CD4-positive, alpha-beta T cell treated with Interleukin-4 for 4 hours (primary cell): Measurements from ENCODE around the gene LEF1.
"Not testable (repeated sequence)": the region's sequence is repeated elsewhere in the genome, so short reads cannot be mapped to it uniquely, and the experiment has no call there.

ENCODE experiments used
- DNase-seq: peaks from one replicate; pipeline ENCODE4 v3.0.0-alpha.2; 2020

LEF1 gene

DNA sequence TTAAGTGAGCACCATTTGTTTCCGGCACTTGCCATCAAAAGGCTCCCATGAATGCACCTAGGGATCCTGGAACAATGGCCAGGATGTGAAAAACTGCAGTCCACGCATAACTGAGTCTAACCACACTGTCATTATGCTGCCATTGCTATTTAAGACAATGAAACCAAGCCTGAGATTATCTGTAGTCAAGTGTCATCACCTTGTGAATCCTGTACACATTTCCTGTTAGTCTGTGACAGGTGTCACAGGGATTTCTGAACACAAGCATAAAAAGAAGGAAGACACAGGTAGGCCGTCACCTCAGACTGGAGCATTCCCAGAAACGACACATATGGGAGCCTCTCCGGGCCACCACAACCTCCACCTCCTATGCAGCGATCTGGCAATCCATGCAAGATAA is 112.3 kb downstream of the LEF1 start:
- no peak for DNase-seq

DNA sequence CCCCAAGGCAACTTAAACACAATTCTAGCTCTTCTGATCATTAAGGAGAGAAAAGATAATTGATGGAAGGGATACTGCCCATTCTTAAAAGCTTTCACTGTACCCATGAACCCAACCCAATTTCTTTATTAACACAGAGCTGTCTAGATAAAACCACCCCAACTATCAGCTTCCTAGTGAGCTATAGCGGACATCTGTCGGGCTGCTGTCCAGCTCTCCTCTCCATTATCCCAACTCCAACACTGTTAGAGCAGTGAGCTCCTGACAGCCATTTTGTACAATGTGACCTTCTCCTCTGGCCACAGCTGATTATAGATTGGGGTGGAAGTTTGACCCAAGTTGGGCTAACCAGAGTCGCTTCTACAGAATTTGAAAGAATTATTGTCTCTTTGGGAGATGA is 112.9 kb downstream of the LEF1 start:
- DNase-seq: no peak

GRCh38 chr4:108054025-108054638 is 114.6 kb downstream of the LEF1 start:
- no peak for DNase-seq

DNA sequence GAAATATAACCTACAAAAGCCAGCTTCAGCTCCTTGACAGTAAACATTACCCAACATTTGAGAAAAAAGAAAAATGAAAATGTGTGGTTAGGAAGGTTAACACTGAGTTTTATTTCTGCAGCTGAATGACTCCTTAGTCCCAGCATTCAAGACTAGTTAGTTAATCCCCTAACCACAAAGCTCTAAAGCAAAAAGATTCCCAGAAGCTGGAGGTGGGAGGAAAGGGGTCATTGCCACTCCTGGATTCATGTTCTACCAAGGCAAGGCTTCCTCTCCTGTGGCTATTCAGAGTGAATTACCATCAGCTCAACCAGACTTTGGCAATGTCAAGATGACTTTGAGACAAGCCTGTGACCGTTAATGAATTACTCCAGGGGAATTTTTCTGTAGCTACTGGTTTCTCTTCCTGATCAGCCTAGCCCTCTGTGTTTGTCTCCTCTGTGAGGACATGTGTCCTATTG is 115.5 kb downstream of the LEF1 start:
- no peak for DNase-seq

GRCh38 chr4:108052558-108053120 is 116.1 kb downstream of the LEF1 start:
- no peak for DNase-seq

DNA sequence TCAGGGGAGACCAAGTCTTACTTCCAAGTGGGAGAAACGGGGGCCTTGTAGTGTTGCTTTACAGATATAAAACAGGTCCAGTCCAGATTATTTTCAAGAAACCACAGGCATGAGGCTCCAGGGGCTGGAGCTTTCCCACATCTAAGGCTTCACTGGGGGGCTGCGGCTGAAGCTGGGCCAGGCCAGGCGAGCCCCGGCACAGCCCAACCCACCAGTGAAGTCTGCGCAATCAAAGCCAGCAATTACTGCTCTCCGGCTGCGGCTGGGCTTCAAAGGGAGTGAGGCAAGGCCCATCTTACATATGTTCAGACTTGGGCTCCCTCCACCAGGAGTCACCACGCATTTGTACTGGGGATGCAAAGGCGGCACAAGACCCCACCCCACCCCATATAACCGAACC is 117.4 kb downstream of the LEF1 start:
- no peak for DNase-seq

DNA sequence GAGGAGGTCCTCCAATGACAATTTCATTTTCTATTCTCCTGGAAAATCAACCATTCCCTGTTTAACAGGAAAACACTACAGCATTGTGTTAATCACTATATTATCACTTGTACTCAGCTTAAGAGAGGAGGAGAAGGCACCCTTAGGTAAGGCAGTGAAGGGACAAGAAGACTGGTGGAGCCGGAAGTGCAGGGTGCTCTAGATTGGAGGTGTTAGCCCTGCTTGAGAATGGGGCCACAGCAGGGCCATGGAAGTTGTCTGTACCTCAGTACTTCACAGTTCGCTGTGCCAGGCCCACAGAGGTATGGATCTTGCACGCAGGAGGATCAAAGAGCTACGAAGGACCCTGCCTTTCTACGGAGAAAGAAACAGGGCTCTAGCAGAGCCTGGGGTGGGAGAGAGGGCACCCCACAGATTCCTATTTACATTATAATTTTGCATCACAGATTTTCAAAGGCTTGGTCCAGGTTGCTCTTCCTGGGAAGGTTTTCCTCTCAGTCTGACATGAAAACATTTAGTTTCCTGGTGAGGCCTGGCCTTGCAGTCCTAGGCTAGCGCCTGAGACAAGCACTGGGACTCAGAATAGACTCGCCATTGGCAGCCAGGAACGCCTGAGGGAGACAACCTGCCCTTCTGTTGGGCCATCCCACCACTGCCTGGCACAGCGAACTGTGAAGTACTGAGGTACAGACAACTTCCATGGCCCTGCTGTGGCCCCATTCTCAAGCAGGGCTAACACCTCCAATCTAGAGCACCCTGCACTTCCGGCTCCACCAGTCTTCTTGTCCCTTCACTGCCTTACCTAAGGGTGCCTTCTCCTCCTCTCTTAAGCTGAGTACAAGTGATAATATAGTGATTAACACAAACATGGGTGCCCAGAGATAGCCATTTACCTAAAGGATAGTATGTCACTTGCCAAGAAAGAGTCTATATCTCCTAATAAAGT is 118.3 kb downstream of the LEF1 start:
- DNase-seq: not testable (repeated sequence)

GRCh38 chr4:108049406-108049805 is 119.3 kb downstream of the LEF1 start:
- DNase-seq: peak; percentile 24

- no peak for DNase-seq
Measured at GRCh38 chr4:108048997-108049396, 119.7 kb downstream of the LEF1 start.

- no peak for DNase-seq
Measured at GRCh38 chr4:108048157-108048556, 120.6 kb downstream of the LEF1 start.

- no peak for DNase-seq
Measured at GRCh38 chr4:108047199-108047598, 121.5 kb downstream of the LEF1 start.

DNA sequence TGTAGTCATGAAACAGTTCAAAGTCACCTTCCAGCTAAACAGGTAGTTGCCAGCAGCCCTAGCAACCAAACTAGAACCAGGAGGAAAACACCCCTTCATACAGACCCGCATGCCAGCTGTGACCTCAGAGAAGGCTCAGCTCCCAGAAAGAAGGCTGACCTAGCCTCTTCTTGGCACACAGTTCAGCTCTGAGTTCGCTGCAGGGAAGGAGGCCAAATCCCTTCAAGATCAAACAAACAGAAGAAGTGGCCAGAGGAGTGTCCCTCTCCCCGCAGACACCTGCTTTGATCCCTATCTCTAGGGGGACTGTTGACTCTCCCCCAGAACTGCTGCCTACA is 123.1 kb downstream of the LEF1 start:
- DNase-seq: peak; percentile 12

- DNase-seq: no peak
Measured at GRCh38 chr4:108044951-108045686, 123.6 kb downstream of the LEF1 start.

DNA sequence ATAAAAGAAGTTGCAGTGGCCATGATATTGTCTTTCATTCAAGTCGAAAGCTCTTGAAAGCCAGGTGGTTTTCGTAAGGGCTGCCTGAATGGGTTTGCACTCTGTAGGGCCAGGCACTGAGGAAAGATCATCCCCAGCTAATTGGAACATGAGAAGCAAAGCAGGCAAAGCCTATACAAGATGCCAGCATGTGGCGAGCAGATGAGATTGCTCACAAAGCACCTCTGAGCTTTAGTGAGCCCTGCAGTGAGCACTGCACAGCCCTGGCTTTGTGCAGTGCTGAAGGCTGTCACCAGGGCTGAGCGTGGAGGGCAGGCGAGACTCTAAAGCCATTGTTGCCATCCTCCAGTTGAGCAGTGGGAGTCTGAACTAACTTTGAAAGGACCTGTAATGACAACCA is 125.2 kb downstream of the LEF1 start:
- no peak for DNase-seq

DNA sequence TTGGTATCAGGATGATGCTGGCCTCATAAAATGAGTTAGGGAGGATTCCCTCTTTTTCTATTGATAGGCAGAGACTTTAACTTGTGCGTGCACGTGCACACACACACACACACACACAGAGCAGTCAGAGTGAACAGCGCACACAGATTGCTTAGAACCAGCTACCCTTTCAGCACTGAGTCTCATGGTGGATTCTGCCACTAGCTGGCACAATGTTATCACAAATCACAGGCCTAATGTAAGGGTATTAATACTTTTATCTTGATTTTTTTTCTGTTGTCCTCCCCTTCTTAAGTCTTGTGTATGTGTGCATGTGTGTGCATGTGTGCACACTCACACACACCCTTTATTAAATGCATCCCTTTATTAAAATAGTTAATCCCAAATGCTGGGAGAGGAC is 125.8 kb downstream of the LEF1 start:
- no peak for DNase-seq

- peak; percentile 14 for DNase-seq
Measured at GRCh38 chr4:108037884-108038283, 130.8 kb downstream of the LEF1 start.

- DNase-seq: peak; percentile 71
Measured at GRCh38 chr4:108036213-108036612, 132.5 kb downstream of the LEF1 start.

DNA sequence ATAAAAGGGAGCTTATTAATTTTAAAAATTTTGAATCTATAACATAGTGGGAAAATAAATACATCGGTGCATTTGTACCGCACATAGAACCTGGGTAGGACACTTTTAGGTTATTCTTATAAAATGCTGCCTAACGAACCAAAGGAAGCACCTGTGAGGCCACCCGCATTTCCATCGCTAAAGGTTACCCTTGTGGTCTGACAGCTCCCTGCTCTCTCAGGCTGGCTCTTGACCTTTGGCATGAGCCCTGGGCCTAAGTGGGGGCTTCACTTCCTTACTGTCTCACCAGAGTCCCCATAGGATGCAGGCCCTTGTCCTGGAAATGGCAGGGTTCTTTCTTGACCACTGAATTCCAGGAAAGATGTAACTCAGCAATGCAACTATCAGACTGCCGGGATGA is 133.0 kb downstream of the LEF1 start:
- DNase-seq: no peak

GRCh38 chr4:108034565-108034964 is 134.2 kb downstream of the LEF1 start:
- DNase-seq: no peak

DNA sequence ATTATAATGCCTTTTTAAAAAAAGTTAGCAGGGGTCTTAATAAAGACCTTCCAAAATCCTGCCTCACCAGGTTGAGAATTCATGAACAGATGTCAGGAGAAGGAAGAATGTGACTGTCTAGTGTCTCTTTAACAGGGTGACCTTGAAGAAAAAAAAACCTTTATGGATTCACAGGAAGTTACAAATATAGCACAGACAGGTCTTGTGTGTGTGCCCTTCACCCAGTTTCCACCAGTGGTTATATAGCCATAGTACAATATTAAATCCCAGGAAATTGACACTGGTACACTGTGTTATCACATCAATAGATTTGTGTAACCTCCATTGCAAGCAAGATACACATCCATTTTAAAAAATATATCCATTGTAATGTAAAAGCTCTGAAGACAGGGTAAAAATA is 135.4 kb downstream of the LEF1 start:
- DNase-seq: no peak

GRCh38 chr4:108031427-108032083 is 137.2 kb downstream of the LEF1 start:
- DNase-seq: peak; percentile 43

- peak; percentile 72 for DNase-seq
Measured at GRCh38 chr4:108030332-108030731, 138.4 kb downstream of the LEF1 start.

- DNase-seq: no peak
Measured at GRCh38 chr4:108029731-108030130, 139.0 kb downstream of the LEF1 start.
